Mucosa of rectum (tissue), 2 donors: ENCODE data around the gene PLEKHA8.

Experiments used
- H3K27ac ChIP-seq, 2 donors: one replicate each; pipeline ENCODE4 v1.7.0; 2013; ENCODE audit warnings: inconsistent platforms in 2 of 2, low read depth in 2 of 2, low read length in 2 of 2
- H3K27me3 ChIP-seq, 2 donors: one replicate each; pipeline ENCODE4 v1.7.0; 2013; ENCODE audit warnings: low read length in 2 of 2; ENCODE audit not compliant: control insufficient read depth in 2 of 2, insufficient read depth in 2 of 2
- H3K36me3 ChIP-seq, 2 donors: one replicate each; pipeline ENCODE4 v1.7.0; 2013; ENCODE audit warnings: low read length in 2 of 2; ENCODE audit not compliant: control insufficient read depth in 2 of 2, insufficient read depth in 2 of 2
- H3K4me1 ChIP-seq, 2 donors: one replicate each; pipeline ENCODE4 v1.7.0; 2013; ENCODE audit warnings: low read length in 2 of 2, mild to moderate bottlenecking in 1 of 2; ENCODE audit not compliant: control insufficient read depth in 2 of 2, insufficient read depth in 2 of 2
- H3K4me3 ChIP-seq, 2 donors: one replicate each; pipeline ENCODE4 v1.7.0; 2013; ENCODE audit warnings: low read length in 2 of 2
- H3K9ac ChIP-seq, 2 donors: one replicate each; pipeline ENCODE4 v1.7.0; 2013; ENCODE audit warnings: low read length in 2 of 2, low read depth in 1 of 2, mild to moderate bottlenecking in 1 of 2
- H3K9me3 ChIP-seq, 2 donors: one replicate each; pipeline ENCODE4 v1.7.0; 2013; ENCODE audit warnings: low read length in 2 of 2; ENCODE audit not compliant: control insufficient read depth in 2 of 2
- donor health status: healthy.
- donor health status: Normal muscosa, but diverticular disease.

The PLEKHA8 gene

GRCh38 chr7:30139836-30140384 lies 111.7 kb downstream of the PLEKHA8 start:
- H3K27me3 ChIP-seq, result no peaks in the 10 kb centered on the region
- no peak overlapping the region for H3K4me3 ChIP-seq
- H3K4me1 ChIP-seq, result peaks cover 24 to 26% of the 10 kb centered on the region in 2 donors
- no peak overlapping the region for H3K9ac ChIP-seq
- H3K27ac ChIP-seq, result no peak overlapping the region
- no peaks in the 10 kb centered on the region for H3K9me3 ChIP-seq
- no peaks in the 10 kb centered on the region for H3K36me3 ChIP-seq

GRCh38 chr7:30140456-30140855 lies 112.2 kb downstream of the PLEKHA8 start:
- no peaks in the 10 kb centered on the region for H3K36me3 ChIP-seq
- H3K4me3 ChIP-seq, result no peak overlapping the region
- no peak overlapping the region for H3K27ac ChIP-seq
- H3K9ac ChIP-seq, result no peak overlapping the region
- H3K27me3 ChIP-seq, result no peaks in the 10 kb centered on the region
- H3K9me3 ChIP-seq, result no peaks in the 10 kb centered on the region
- peaks cover 26% of the 10 kb centered on the region in 2 donors for H3K4me1 ChIP-seq

- Histone ChIP-seq H3K9ac (no peak overlapping the region), H3K36me3 (no peaks in the 10 kb centered on the region), H3K9me3 (no peaks in the 10 kb centered on the region), H3K4me1 (peaks cover 20 to 23% of the 10 kb centered on the region in 2 donors), H3K27me3 (no peaks in the 10 kb centered on the region), H3K27ac (peak overlapping the region; percentile 28 to 42), H3K4me3 (peak overlapping the region; percentile 7 to 10)
These were observed 114.5 kb downstream of the PLEKHA8 start for GRCh38 chr7:30142710-30143109.

- no peaks in the 10 kb centered on the region for H3K9me3 ChIP-seq
- no peaks in the 10 kb centered on the region for H3K36me3 ChIP-seq
- no peak overlapping the region for H3K4me3 ChIP-seq
- H3K9ac ChIP-seq, result no peak overlapping the region
- H3K27me3 ChIP-seq, result no peaks in the 10 kb centered on the region
- peak overlapping the region in 1 of 2 donors; percentile 34 for H3K27ac ChIP-seq
- H3K4me1 ChIP-seq, result peaks cover 20 to 28% of the 10 kb centered on the region in 2 donors
These were observed 115.6 kb downstream of the PLEKHA8 start for GRCh38 chr7:30143748-30144251.

GRCh38 chr7:30144657-30145306 lies 116.6 kb downstream of the PLEKHA8 start:
- H3K9me3 ChIP-seq, result no peaks in the 10 kb centered on the region
- H3K4me3 ChIP-seq, result no peak overlapping the region
- H3K36me3 ChIP-seq, result no peaks in the 10 kb centered on the region
- H3K9ac ChIP-seq, result no peak overlapping the region
- peaks cover 22 to 33% of the 10 kb centered on the region in 2 donors for H3K4me1 ChIP-seq
- no peak overlapping the region for H3K27ac ChIP-seq
- H3K27me3 ChIP-seq, result no peaks in the 10 kb centered on the region

- no peak overlapping the region for H3K9ac ChIP-seq
- H3K27me3 ChIP-seq, result no peaks in the 10 kb centered on the region
- H3K4me3 ChIP-seq, result no peak overlapping the region
- H3K9me3 ChIP-seq, result no peaks in the 10 kb centered on the region
- no peaks in the 10 kb centered on the region for H3K36me3 ChIP-seq
- H3K4me1 ChIP-seq, result peaks cover 22 to 33% of the 10 kb centered on the region in 2 donors
- no peak overlapping the region for H3K27ac ChIP-seq
These were observed 117.3 kb downstream of the PLEKHA8 start for GRCh38 chr7:30145426-30145970.

GRCh38 chr7:30146127-30146612 lies 118.0 kb downstream of the PLEKHA8 start:
- Histone ChIP-seq H3K27ac (no peak overlapping the region), H3K4me1 (peaks cover 22 to 33% of the 10 kb centered on the region in 2 donors), H3K4me3 (no peak overlapping the region)

GRCh38 chr7:30147223-30147622 lies 119.0 kb downstream of the PLEKHA8 start:
- no peak overlapping the region for H3K27ac ChIP-seq
- peaks cover 19 to 31% of the 10 kb centered on the region in 2 donors for H3K4me1 ChIP-seq
- no peaks in the 10 kb centered on the region for H3K36me3 ChIP-seq
- H3K27me3 ChIP-seq, result no peaks in the 10 kb centered on the region
- H3K4me3 ChIP-seq, result no peak overlapping the region
- no peak overlapping the region for H3K9ac ChIP-seq
- H3K9me3 ChIP-seq, result no peaks in the 10 kb centered on the region

More at GRCh38 chr7:30146127-30146612, 118.0 kb downstream of the PLEKHA8 start:
- Histone ChIP-seq H3K9me3 (no peaks in the 10 kb centered on the region), H3K27me3 (no peaks in the 10 kb centered on the region), H3K9ac (no peak overlapping the region), H3K36me3 (no peaks in the 10 kb centered on the region)

GRCh38 chr7:30147785-30148184 lies 119.6 kb downstream of the PLEKHA8 start:
- Histone ChIP-seq H3K4me1 (peaks cover 16 to 26% of the 10 kb centered on the region in 2 donors), H3K27ac (no peak overlapping the region), H3K27me3 (no peaks in the 10 kb centered on the region), H3K9ac (no peak overlapping the region), H3K36me3 (no peaks in the 10 kb centered on the region), H3K9me3 (no peaks in the 10 kb centered on the region), H3K4me3 (no peak overlapping the region)

GRCh38 chr7:30148426-30148825 lies 120.2 kb downstream of the PLEKHA8 start:
- Histone ChIP-seq H3K36me3 (no peaks in the 10 kb centered on the region), H3K9ac (no peak overlapping the region), H3K4me3 (no peak overlapping the region), H3K9me3 (no peaks in the 10 kb centered on the region), H3K4me1 (peaks cover 12 to 19% of the 10 kb centered on the region in 2 donors), H3K27me3 (no peaks in the 10 kb centered on the region), H3K27ac (no peak overlapping the region)
